ENCODE data around the gene HS3ST5.

HS3ST5 gene

GRCh38 chr6:114342826-114343781 lies at the start of gene HS3ST5:
Gene HS3ST5, minus strand, starts transcription at chr6:114343023. Its CDS starts 280,178 bp downstream, at chr6:114062845.
- no peak for DNase-seq (ENCODE audit: low read depth in 2 of 2, low spot score in 1 of 2)

GRCh38 chr6:114390176-114390575 lies 47.4 kb upstream of the HS3ST5 start:
- DNase-seq (ENCODE audit: low read depth in 2 of 2, low spot score in 1 of 2), result no peak

GRCh38 chr6:114389111-114389510 lies 46.3 kb upstream of the HS3ST5 start:
- DNase-seq (ENCODE audit: low read depth in 2 of 2, low spot score in 1 of 2), result no peak

- DNase-seq (ENCODE audit: low read depth in 2 of 2, low spot score in 1 of 2), result no peak
Measured at GRCh38 chr6:114382406-114382805, 39.6 kb upstream of the HS3ST5 start.

GRCh38 chr6:114377881-114378280 lies 35.1 kb upstream of the HS3ST5 start:
- no peak for DNase-seq (ENCODE audit: low read depth in 2 of 2, low spot score in 1 of 2)

- DNase-seq (ENCODE audit: low read depth in 2 of 2, low spot score in 1 of 2), result no peak
Measured at GRCh38 chr6:114376611-114377175, 33.9 kb upstream of the HS3ST5 start.

- no peak for DNase-seq (ENCODE audit: low read depth in 2 of 2, low spot score in 1 of 2)
Measured at GRCh38 chr6:114375541-114376192, 32.8 kb upstream of the HS3ST5 start.

- DNase-seq (ENCODE audit: low read depth in 2 of 2, low spot score in 1 of 2), result no peak
Measured at GRCh38 chr6:114367315-114367961, 24.6 kb upstream of the HS3ST5 start.

- no peak for DNase-seq (ENCODE audit: low read depth in 2 of 2, low spot score in 1 of 2)
Measured at GRCh38 chr6:114366899-114367298, 24.1 kb upstream of the HS3ST5 start.

- no peak for DNase-seq (ENCODE audit: low read depth in 2 of 2, low spot score in 1 of 2)
Measured at GRCh38 chr6:114364301-114364700, 21.5 kb upstream of the HS3ST5 start.

- DNase-seq (ENCODE audit: low read depth in 2 of 2, low spot score in 1 of 2), result no peak
Measured at GRCh38 chr6:114362957-114363356, 20.1 kb upstream of the HS3ST5 start.

- DNase-seq (ENCODE audit: low read depth in 2 of 2, low spot score in 1 of 2), result no peak
Measured at GRCh38 chr6:114362396-114362795, 19.6 kb upstream of the HS3ST5 start.

GRCh38 chr6:114361036-114361435 lies 18.2 kb upstream of the HS3ST5 start:
- DNase-seq (ENCODE audit: low read depth in 2 of 2, low spot score in 1 of 2), result no peak

GRCh38 chr6:114355300-114355699 lies 12.5 kb upstream of the HS3ST5 start:
- DNase-seq (ENCODE audit: low read depth in 2 of 2, low spot score in 1 of 2), result no peak

- no peak for DNase-seq (ENCODE audit: low read depth in 2 of 2, low spot score in 1 of 2)
Measured at GRCh38 chr6:114354482-114354881, 11.7 kb upstream of the HS3ST5 start.

- no peak for DNase-seq (ENCODE audit: low read depth in 2 of 2, low spot score in 1 of 2)
Measured at GRCh38 chr6:114346451-114346850, 3.6 kb upstream of the HS3ST5 start.

- DNase-seq (ENCODE audit: low read depth in 2 of 2, low spot score in 1 of 2), result no peak
Measured at GRCh38 chr6:114344971-114345275, 2.1 kb upstream of the HS3ST5 start.

GRCh38 chr6:114344246-114344970 lies 1.6 kb upstream of the HS3ST5 start:
- no peak for DNase-seq (ENCODE audit: low read depth in 2 of 2, low spot score in 1 of 2)

- no peak for DNase-seq (ENCODE audit: low read depth in 2 of 2, low spot score in 1 of 2)
Measured at GRCh38 chr6:114343782-114344144, 940 bp upstream of the HS3ST5 start.

GRCh38 chr6:114342086-114342825 lies 567 bp downstream of the HS3ST5 start:
- DNase-seq (ENCODE audit: low read depth in 2 of 2, low spot score in 1 of 2), result no peak
